Immature natural killer cell (primary cell): ENCODE measurements around the gene CASK. TPM values are rescaled to one million over a fixed set of nuclear protein-coding genes. Genes with fewer than 3 reads are reported as not detected.

ENCODE experiments used
- DNase-seq, 3 donors: peaks; one replicate each; pipeline ENCODE4 v3.0.0; 2022; ENCODE audit warnings: mixed read lengths in 1 of 3
- H3K27ac Mint-ChIP-seq, 6 donors: one replicate each; pipeline ENCODE4 v1.8.0; 2020; ENCODE audit warnings: mixed read lengths in 6 of 6, mild to moderate bottlenecking in 5 of 6, inconsistent platforms in 4 of 6, moderate library complexity in 3 of 6
- H3K27me3 Mint-ChIP-seq, 3 donors: one replicate each; pipeline ENCODE4 v1.8.0; 2020 to 2021; ENCODE audit warnings: low read depth in 3 of 3, mild to moderate bottlenecking in 3 of 3, mixed read lengths in 3 of 3, moderate library complexity in 3 of 3, inconsistent platforms in 1 of 3
- H3K36me3 Mint-ChIP-seq, 3 donors: one replicate each; pipeline ENCODE4 v1.8.0; 2020; ENCODE audit warnings: mixed read lengths in 3 of 3, inconsistent platforms in 2 of 3, mild to moderate bottlenecking in 2 of 3
- H3K4me1 Mint-ChIP-seq, 2 donors: one replicate each; pipeline ENCODE4 v1.8.0; 2020; ENCODE audit warnings: inconsistent platforms in 2 of 2, mild to moderate bottlenecking in 2 of 2, mixed read lengths in 2 of 2, moderate library complexity in 1 of 2
- H3K4me3 Mint-ChIP-seq, 5 donors: one replicate each; pipeline ENCODE4 v1.8.0; 2020; ENCODE audit warnings: mild to moderate bottlenecking in 5 of 5, mixed read lengths in 5 of 5, inconsistent platforms in 3 of 5, moderate library complexity in 3 of 5
- H3K9me3 Mint-ChIP-seq, 6 donors: one replicate each; pipeline ENCODE4 v1.8.0; 2020; ENCODE audit warnings: mild to moderate bottlenecking in 6 of 6, mixed read lengths in 6 of 6, inconsistent platforms in 4 of 6, moderate library complexity in 3 of 6
- polyA plus RNA-seq, 3 donors: library from polyadenylated mRNA; unstranded; fragments of 300-500 nt; fragmentation: Illumina TruSeq; gene quantifications; one replicate each; pipeline ENCODE4 v1.2.3, GENCODE V29; 2021

Gene CASK
- polyA plus RNA-seq, 3 donors from 2014 or later = 3.0 to 7.0 (median 3.2) TPM

GRCh38 chrX:41781500-41781899 lies 141.9 kb downstream of the CASK start:
- Mint-ChIP-seq H3K4me3 (no peak overlapping the region), H3K27ac (no peak overlapping the region), H3K27me3 (no peaks in the 10 kb centered on the region), H3K36me3 (no peaks in the 10 kb centered on the region), H3K4me1 (peaks cover 0 to 7% of the 10 kb centered on the region in 2 donors), H3K9me3 (no peaks in the 10 kb centered on the region)
- peak in 2 of 3 donors; percentile 11 to 14 for DNase-seq

- no peak overlapping the region for H3K27ac Mint-ChIP-seq
- H3K36me3 Mint-ChIP-seq = no peaks in the 10 kb centered on the region
- H3K4me1 Mint-ChIP-seq = peaks cover 0 to 7% of the 10 kb centered on the region in 2 donors
- no peak overlapping the region for H3K4me3 Mint-ChIP-seq
- no peaks in the 10 kb centered on the region for H3K9me3 Mint-ChIP-seq
- no peak for DNase-seq
- H3K27me3 Mint-ChIP-seq = no peaks in the 10 kb centered on the region
These were observed 143.4 kb downstream of the CASK start for GRCh38 chrX:41779941-41780340.

GRCh38 chrX:41779030-41779564 lies 144.3 kb downstream of the CASK start:
- no peak for DNase-seq
- Mint-ChIP-seq H3K4me3 (no peak overlapping the region), H3K4me1 (peaks cover 0 to 7% of the 10 kb centered on the region in 2 donors), H3K9me3 (no peaks in the 10 kb centered on the region), H3K36me3 (no peaks in the 10 kb centered on the region), H3K27ac (no peak overlapping the region), H3K27me3 (no peaks in the 10 kb centered on the region)

- Mint-ChIP-seq H3K9me3 (no peaks in the 10 kb centered on the region), H3K27me3 (peaks cover 0 to 6% (median 1%) of the 10 kb centered on the region in 3 donors), H3K27ac (no peak overlapping the region), H3K4me3 (no peak overlapping the region), H3K4me1 (peaks cover 1 to 7% of the 10 kb centered on the region in 2 donors), H3K36me3 (no peaks in the 10 kb centered on the region)
- no peak for DNase-seq
These were observed 161.7 kb downstream of the CASK start for GRCh38 chrX:41761702-41762101.

- Mint-ChIP-seq H3K27ac (no peak overlapping the region), H3K27me3 (peaks cover 0 to 6% (median 1%) of the 10 kb centered on the region in 3 donors), H3K4me1 (peaks cover 1 to 7% of the 10 kb centered on the region in 2 donors), H3K36me3 (no peaks in the 10 kb centered on the region), H3K4me3 (no peak overlapping the region), H3K9me3 (no peaks in the 10 kb centered on the region)
- DNase-seq = no peak
These were observed 162.2 kb downstream of the CASK start for GRCh38 chrX:41761169-41761568.

- H3K4me1 Mint-ChIP-seq = peaks cover 1 to 7% of the 10 kb centered on the region in 2 donors
- H3K27ac Mint-ChIP-seq = no peak overlapping the region
- no peaks in the 10 kb centered on the region for H3K36me3 Mint-ChIP-seq
- peaks cover 0 to 6% (median 1%) of the 10 kb centered on the region in 3 donors for H3K27me3 Mint-ChIP-seq
- peak; percentile 34 to 45 (median 45) for DNase-seq
- H3K4me3 Mint-ChIP-seq = peak overlapping the region in 1 of 5 donors; percentile 58
- no peaks in the 10 kb centered on the region for H3K9me3 Mint-ChIP-seq
These were observed 163.5 kb downstream of the CASK start for GRCh38 chrX:41759817-41760216.

GRCh38 chrX:41758401-41758800 lies 165.0 kb downstream of the CASK start:
- no peak overlapping the region for H3K27ac Mint-ChIP-seq
- no peaks in the 10 kb centered on the region for H3K36me3 Mint-ChIP-seq
- H3K9me3 Mint-ChIP-seq = no peaks in the 10 kb centered on the region
- DNase-seq = no peak
- peaks cover 1 to 7% of the 10 kb centered on the region in 2 donors for H3K4me1 Mint-ChIP-seq
- peaks cover 0 to 6% (median 0%) of the 10 kb centered on the region in 3 donors for H3K27me3 Mint-ChIP-seq
- no peak overlapping the region for H3K4me3 Mint-ChIP-seq

GRCh38 chrX:41750716-41751115 lies 172.6 kb downstream of the CASK start:
- Mint-ChIP-seq H3K4me3 (no peak overlapping the region), H3K27ac (no peak overlapping the region), H3K4me1 (no peaks in the 10 kb centered on the region), H3K9me3 (no peaks in the 10 kb centered on the region), H3K36me3 (no peaks in the 10 kb centered on the region), H3K27me3 (peaks cover 1 to 5% (median 3%) of the 10 kb centered on the region in 3 donors)
- DNase-seq = no peak

- Mint-ChIP-seq H3K27ac (no peak overlapping the region), H3K9me3 (no peaks in the 10 kb centered on the region), H3K4me3 (no peak overlapping the region), H3K36me3 (no peaks in the 10 kb centered on the region), H3K27me3 (peaks cover 2 to 9% (median 7%) of the 10 kb centered on the region in 3 donors), H3K4me1 (peaks cover 14 to 33% of the 10 kb centered on the region in 2 donors)
- DNase-seq = no peak
These were observed 183.5 kb downstream of the CASK start for GRCh38 chrX:41739871-41740270.

GRCh38 chrX:41737065-41737464 lies 186.3 kb downstream of the CASK start:
- Mint-ChIP-seq H3K27ac (peak overlapping the region in 2 of 6 donors; percentile 25 to 48), H3K4me3 (peak overlapping the region in 4 of 5 donors; percentile 1 to 68 (median 16)), H3K27me3 (peaks cover 2 to 7% (median 7%) of the 10 kb centered on the region in 3 donors), H3K9me3 (no peaks in the 10 kb centered on the region), H3K36me3 (peaks cover 0 to 4% (median 0%) of the 10 kb centered on the region in 3 donors), H3K4me1 (peaks cover 29 to 51% of the 10 kb centered on the region in 2 donors)
- DNase-seq = peak; percentile 32 to 55 (median 42)

GRCh38 chrX:41734530-41734929 lies 188.8 kb downstream of the CASK start:
- Mint-ChIP-seq H3K36me3 (peaks cover 0 to 5% (median 0%) of the 10 kb centered on the region in 3 donors), H3K27ac (peak overlapping the region; percentile 64 to 84 (median 72)), H3K4me3 (peak overlapping the region; percentile 56 to 88 (median 63)), H3K9me3 (no peaks in the 10 kb centered on the region), H3K27me3 (peaks cover 4 to 7% (median 7%) of the 10 kb centered on the region in 3 donors), H3K4me1 (peaks cover 33 to 56% of the 10 kb centered on the region in 2 donors)
- peak in 1 of 3 donors; percentile 21 for DNase-seq

- Mint-ChIP-seq H3K9me3 (no peaks in the 10 kb centered on the region), H3K27ac (peak overlapping the region; percentile 64 to 84 (median 72)), H3K36me3 (peaks cover 0 to 5% (median 0%) of the 10 kb centered on the region in 3 donors), H3K27me3 (peaks cover 6 to 7% (median 7%) of the 10 kb centered on the region in 3 donors), H3K4me3 (peak overlapping the region; percentile 56 to 88 (median 63)), H3K4me1 (peaks cover 33 to 56% of the 10 kb centered on the region in 2 donors)
- peak; percentile 44 to 55 (median 55) for DNase-seq
These were observed 189.4 kb downstream of the CASK start for GRCh38 chrX:41733939-41734338.

- Mint-ChIP-seq H3K27me3 (peaks cover 3 to 6% (median 6%) of the 10 kb centered on the region in 3 donors), H3K36me3 (peaks cover 0 to 7% (median 0%) of the 10 kb centered on the region in 3 donors), H3K4me3 (peak overlapping the region in 1 of 5 donors; percentile 2), H3K27ac (peak overlapping the region in 3 of 6 donors; percentile 2 to 51 (median 6)), H3K9me3 (no peaks in the 10 kb centered on the region), H3K4me1 (peaks cover 32 to 58% of the 10 kb centered on the region in 2 donors)
- DNase-seq = no peak
These were observed 191.1 kb downstream of the CASK start for GRCh38 chrX:41732260-41732659.

- peak overlapping the region in 3 of 5 donors; percentile 5 to 43 (median 35) for H3K4me3 Mint-ChIP-seq
- DNase-seq = no peak
- H3K27me3 Mint-ChIP-seq = peaks cover 0 to 6% (median 5%) of the 10 kb centered on the region in 3 donors
- peaks cover 26 to 46% of the 10 kb centered on the region in 2 donors for H3K4me1 Mint-ChIP-seq
- H3K27ac Mint-ChIP-seq = peak overlapping the region in 2 of 6 donors; percentile 16 to 39
- H3K9me3 Mint-ChIP-seq = no peaks in the 10 kb centered on the region
- peaks cover 0 to 11% (median 0%) of the 10 kb centered on the region in 3 donors for H3K36me3 Mint-ChIP-seq
These were observed 193.3 kb downstream of the CASK start for GRCh38 chrX:41730081-41730480.
